Testis (tissue), 2 donors: Measurements from ENCODE around the gene ALDH1A3.

Experiments used
- CTCF ChIP-seq, 3 experiments: fragments of 450-650 bp in 2 of 3; fragments of 200-600 bp in 1 of 3; sonication (generic) in 1 of 3; IDR thresholded peaks; one replicate each; pipeline ENCODE4 v1.5.1; 2016 to 2019; ENCODE audit warnings: antibody characterized with exemption in 3 of 3, mild to moderate bottlenecking in 2 of 3, moderate library complexity in 1 of 3
- POLR2A ChIP-seq: fragments of 450-650 bp; IDR thresholded peaks from one replicate; pipeline ENCODE4 v1.6.1; 2017; ENCODE audit warnings: antibody characterized with exemption, mild to moderate bottlenecking, moderate library complexity

- no peak for TF ChIP-seq POLR2A
- TF ChIP-seq CTCF (IDR thresholded peaks at IDR 0.05): no peak
These were observed 61.9 kb downstream of the ALDH1A3 start for GRCh38 chr15:100941536-100941935.
